DMS79 treated with DMSO at 0.1 percent for 48 hours (cell line): Measurements from ENCODE around the gene DLD.
"Not testable (repeated sequence)": the region's sequence is repeated elsewhere in the genome, so short reads cannot be mapped to it uniquely, and the experiment has no call there.

Experiments used
- DNase-seq: peaks from one replicate; lab custom pipeline; 2025; lab: John Stamatoyannopoulos, UW

The DLD gene

DNA sequence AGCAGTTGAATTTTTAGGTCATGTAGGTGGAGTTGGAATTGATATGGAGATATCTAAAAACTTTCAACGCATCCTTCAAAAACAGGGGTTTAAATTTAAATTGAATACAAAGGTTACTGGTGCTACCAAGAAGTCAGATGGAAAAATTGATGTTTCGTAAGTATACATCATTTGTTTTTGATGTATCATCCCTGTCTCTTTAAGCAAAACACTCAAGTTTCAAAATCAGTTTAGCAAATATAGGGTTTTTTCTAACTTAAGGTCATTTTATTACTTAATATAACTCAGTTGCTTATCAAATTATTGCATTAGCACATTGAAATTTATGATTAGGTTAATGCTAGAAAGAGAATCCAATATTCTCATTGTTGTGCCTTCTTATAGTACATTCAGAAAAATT is 24.6 kb downstream of the DLD start:
- DNase-seq, result no peak

DNA sequence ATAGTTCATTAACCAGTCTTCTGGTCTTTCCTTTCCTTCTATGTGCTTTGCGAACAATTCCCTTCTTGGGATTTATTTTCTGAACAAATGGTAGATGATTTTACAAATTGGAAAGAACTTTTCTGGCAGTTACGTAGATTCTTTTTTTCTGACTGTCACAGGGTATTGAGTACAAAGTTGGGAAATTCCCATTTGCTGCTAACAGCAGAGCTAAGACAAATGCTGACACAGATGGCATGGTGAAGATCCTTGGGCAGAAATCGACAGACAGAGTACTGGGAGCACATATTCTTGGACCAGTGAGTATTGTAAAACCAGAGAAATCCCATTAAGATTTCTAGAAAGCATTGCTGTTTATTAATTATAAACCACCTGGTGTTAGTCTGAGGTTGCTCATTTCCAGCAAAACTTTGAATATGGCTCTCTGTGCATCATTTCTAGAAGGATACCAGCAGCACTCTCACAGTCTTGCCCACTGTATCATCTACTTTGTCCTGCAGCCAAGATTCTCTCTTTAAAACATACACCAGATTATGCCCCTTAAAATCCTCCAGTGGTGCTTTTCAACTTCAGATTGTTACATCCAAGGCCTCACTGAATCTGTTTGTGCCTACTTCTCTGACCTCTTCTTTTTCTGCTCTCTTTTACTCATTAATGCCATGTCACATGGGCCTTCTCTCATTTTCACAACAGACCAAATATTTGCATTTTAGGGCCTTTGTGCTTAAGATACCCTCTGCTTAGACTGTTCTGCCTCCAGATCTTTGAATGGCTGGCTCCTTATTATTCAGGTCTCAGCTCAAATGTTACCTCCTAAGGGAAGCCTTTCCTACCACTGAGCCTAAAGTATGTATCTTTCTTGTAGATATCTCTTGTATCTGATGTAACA is 27.0 kb downstream of the DLD start:
- no peak for DNase-seq

DNA sequence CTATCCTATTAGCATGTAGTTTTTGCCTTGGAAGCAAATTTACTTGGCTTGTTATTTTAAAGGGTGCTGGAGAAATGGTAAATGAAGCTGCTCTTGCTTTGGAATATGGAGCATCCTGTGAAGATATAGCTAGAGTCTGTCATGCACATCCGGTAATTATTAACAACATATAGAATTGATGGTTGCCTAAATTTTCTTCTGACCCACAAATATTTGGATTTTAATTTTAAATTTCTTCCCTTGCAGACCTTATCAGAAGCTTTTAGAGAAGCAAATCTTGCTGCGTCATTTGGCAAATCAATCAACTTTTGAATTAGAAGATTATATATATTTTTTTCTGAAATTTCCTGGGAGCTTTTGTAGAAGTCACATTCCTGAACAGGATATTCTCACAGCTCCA is 28.0 kb downstream of the DLD start:
- no peak for DNase-seq

DNA sequence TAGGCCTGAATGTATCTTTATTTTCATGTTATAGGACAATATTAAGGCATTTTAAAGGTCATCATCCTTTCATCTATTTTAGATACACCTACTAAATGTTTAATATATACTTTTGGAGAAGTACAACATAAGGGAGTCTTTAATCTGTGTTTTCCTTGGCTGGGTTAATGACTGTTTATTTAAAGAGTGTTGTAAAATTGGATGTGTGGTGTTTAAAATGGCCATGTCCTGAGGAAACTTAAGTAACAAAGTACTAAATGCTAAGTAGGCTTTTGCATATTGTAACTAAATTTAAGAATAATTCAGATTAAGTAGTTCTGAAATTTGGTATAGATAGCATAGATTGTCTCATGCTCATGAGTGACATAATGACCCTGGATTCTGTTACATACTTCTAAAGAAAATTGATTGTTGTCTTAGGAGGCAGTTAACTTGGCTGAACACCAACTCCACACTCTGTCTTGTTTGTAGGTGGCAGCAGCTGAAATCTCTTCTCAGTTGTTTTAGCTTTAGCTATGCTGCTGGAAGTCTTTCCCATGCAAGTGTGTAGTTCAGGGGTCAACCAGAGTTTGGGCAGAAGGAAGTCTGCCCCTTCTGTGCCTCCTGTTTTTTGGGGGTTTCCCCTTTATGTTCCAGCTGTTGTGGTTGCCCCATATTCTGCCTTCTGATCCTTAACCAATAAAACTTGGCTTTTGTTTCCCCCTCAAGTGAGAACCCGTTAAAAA is 29.2 kb downstream of the DLD start:
- DNase-seq, result no peak

DNA sequence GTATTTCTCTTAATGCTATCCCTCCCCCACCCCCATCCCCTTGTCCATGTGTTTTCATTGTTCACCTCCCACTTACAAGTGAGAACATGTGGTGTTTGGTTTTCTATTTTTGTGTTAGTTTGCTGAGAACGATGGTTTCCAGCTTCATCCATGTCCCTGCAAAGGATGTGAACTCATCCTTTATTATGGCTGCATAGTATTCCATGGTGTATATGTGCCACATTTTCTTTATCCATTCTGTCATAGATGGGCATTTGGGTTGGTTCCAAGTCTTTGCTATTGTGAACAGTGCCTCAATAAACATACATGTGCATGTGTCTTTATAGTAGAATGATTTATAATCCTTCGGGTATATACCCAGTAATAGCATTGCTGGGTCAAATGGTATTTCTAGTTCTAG is 30.8 kb downstream of the DLD start:
- not testable (repeated sequence) for DNase-seq

DNA sequence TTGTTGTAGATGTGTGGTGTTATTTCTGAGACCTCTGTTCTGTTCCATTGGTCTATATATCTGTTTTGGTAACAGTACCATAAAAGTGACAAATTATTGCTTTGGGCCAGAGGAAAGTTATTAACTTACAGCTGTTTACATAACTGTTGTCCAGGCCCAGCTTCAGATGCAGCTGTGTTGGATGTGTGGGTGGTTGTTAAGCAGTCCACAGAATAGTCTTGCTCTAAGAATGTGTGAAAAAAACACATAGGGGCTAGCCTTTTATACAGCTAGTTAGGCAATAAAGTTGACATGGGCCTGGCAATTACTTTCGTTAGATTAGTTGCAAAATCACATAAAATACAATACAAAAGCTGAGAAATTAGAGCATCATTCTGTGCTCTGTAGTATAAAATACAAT is 31.9 kb downstream of the DLD start:
- no peak for DNase-seq

DNA sequence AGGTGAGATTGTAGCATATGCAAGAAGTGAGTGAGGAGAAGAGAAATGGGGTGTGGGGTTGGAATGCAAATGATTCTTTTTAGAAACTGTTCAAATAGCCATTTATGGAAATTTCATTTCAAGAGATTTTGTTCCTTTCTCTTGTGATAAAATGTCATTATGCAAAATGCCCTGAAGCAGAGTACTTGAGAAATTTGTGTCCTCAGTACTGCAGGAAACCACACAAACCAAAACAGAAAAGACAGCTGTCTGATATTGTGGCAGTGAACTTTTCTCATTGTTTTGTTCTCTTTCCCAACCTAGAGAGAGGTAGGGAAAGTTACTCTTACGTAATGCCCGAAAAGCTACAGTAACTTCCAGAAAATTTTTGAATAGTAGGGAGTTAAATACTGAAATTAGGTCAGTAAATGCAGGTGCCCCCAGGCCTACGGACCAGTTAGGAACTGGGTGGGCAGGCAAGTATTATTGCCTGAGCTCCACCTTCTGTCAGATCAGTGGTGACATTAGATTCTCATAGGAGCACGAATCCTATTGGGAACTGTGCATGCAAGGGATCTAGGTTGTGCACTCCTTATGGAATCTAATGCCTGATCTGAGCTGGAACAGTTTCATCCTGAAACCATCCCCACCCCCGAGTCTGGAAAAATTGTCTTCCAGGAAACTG is 34.0 kb downstream of the DLD start:
- DNase-seq, result no peak

DNA sequence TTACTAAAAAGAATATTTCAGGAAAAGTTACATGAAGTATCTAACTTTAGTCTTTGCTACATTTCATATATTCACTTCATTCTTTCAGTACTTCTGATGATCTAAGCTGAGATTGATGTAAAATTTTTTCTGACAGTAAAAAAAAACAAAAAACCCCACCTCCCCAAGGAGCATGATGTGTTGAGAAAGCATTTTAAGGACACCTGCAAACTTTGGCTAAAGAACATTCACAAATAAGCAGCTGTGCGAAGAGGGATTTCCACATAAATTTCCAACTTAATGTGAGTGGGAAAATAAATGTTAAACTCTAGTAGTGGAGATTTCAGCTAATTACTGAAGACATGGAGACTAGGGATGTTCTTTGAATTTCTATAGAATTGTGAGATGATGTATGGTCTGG is 35.5 kb downstream of the DLD start:
- no peak for DNase-seq

DNA sequence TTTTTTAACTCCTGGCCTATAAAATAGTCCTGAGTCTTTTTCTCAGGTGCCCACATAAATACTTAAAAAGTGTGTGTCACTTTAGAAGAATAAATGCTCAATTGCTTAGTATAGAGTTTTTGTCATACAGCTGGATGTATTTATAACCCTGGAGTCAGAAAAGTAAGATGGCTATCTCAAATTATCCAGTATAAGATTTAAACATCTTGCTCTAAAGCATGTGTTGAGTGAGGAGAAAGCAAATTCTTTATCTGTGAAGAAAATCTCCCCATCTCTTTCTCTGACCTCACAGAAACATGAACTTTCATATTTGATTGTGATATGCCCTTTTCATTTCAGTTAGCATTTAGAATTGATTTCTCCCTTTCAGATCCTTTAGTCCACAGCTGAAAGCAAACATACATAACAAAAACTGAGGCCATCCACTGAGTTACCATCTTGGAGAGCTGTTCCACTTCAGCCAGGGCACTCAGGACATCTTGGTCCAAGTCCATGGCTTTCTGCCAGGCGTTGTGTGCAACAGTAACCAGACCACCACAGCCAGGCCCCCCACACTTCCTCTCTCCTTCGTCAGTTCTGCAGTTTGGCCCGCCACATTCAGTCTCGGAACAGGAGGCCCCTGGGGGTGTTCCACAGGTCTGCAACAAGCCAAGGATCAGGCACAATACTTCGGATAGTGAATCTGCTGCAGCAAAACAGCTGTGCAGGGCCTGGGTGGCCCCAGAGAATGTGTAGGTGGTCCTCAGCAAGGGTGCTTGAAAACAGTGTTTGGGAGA is 40.9 kb downstream of the DLD start:
- no peak for DNase-seq

DNA sequence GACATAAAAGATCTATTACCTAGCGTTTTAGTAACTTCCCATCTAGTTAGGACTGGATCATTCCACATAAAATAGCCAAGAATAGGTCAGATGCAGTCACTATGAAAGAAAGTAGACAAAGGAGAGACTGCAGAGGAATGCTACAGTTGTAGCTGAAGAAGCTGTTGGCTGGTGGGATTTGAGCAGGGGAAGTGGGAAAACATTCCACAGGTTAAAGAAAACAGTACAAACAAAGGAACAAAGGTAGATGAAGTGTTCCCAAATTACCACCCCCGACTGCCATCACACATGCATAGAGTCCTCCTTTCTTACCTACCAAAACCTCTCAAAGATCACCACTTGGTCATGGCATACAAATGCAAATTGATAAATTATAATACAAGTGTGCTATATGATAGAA is 41.8 kb downstream of the DLD start:
- no peak for DNase-seq

DNA sequence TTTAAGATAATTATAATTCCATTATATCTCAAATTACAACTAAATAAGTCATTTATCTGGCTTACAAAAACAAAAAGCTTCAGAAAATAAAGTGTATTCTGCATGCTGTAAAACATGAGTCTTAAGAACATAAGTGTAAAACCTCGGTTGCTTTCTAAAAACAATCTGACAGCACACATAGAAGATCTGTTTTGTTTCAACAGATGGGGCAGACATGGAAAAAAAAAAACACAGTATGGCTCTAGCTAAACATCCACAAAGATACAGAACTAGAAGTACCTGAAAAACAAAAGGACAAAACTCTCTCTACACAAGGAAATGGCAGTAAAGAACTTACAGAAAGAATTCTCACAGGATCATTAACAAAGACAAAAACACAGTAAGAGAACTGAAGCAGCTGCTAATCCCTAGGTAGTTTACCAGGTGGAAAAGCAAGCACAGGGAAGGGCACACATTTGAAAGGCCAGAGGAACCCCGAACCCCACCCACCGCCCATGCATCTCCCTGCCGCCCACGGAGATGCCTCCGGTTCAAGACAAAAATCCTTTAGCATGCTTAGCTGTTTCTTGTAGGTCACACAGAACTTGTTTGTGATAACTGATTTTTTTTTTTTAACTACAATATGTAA is 42.5 kb downstream of the DLD start:
- DNase-seq, result no peak

DNA sequence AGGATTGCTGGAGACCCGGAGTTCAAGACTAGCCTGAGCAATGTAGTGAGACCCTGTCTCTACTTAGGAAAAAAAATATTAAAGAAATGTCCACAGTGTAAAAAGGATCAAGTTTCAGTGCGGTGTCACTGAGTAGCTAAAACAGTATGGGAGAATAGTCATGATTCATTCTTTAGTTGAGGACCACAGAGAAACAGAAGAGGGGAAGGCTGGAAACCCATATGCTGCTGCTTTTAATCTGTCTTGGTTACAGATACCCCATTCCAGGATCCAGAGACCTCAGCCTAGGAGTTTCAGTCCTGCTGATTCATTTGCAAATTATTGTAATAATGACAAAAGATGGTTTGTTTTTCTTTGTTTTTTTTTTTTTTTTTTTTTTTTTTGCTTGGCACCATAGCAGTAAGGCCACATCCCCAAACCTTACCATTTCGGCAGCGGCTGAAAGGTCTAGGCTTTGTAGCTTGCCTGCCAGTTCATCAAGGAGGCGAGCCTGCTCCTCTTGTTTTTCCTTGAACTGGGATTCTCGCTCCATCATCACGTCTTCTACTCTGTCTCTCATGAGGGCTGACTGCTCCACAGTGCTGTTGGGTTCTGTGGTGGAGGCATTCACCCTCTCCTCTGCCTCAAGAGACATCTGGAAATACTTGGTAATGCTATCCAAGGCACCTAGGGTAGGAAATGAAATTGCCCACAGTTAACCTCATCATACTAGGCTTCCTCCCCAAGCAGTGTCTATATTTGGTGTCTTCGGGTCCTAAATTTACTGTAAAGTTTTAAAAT is 44.2 kb downstream of the DLD start:
- no peak for DNase-seq

DNA sequence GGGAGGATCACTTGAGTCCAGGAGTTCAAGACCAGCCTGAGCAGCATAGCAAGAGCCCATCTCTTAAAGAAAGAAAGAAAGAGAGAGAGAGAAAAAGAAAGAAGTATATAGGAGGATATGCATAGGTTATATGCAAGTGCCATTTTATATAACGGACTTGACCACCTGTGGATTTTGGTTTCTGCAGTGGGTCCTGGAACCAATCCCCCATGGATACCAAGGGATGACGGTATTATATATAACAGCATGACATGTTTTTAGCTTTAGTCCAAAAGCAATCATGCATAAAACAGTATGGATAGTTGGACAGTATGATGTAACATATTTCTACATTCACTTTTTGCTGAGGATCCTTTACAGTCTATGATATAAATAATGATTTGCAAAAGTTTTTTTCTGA is 45.3 kb downstream of the DLD start:
- DNase-seq, result no peak

DNA sequence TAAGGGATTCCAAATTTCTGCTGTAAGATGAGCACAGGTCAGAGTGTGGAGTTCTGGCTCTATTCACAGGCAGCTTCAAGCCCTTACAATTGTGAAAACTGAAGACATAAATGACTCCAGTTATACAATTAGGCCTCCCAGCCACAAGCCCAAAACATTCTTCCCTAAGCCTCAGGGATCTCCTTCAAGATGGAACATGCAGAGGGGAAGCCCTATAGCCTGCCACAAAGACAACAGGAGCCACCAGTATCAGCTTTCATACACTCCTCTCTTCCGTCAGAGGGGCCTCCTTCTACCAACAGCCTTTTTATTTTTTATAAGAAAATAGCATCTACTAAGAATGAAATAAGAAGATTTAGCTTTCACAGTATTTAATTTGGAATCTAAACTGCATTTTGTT is 46.5 kb downstream of the DLD start:
- no peak for DNase-seq

DNA sequence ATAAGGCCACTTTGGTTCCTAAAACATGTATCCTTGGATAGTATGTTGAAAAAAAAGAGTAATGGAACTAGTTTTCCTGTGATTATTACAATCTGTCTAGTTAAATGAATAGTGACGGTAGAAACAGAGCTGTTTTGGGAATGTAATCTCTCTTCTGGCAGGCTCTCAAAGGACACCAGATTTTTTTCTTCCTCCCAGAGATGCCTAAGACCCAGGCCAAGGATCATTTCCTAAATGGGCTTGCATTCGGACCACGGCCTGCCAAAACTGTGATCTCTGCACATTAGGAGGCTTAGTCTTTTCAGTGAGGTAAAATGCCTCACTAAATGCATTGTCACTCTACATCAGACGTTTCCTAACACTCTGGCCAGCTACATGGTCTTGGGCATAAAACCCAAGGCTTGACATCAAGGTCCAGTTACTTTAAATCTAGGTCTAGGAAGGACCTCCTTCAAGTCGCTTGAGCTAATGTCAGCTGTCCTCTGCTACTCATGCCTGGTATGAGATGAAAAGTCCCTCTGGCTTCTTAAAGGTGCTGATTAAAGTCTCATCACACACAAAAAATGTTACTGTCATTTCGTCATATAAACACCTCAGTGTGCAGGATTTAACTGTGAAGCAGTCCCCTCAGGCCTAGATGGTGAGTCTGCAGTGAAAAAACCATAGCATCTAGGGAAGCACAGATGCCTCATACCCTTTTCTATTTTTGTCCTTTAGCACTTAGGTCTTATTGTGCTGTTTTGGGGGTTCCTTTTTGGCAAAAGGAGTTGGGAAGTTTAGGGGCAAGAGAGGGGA is 47.7 kb downstream of the DLD start:
- no peak for DNase-seq

DNA sequence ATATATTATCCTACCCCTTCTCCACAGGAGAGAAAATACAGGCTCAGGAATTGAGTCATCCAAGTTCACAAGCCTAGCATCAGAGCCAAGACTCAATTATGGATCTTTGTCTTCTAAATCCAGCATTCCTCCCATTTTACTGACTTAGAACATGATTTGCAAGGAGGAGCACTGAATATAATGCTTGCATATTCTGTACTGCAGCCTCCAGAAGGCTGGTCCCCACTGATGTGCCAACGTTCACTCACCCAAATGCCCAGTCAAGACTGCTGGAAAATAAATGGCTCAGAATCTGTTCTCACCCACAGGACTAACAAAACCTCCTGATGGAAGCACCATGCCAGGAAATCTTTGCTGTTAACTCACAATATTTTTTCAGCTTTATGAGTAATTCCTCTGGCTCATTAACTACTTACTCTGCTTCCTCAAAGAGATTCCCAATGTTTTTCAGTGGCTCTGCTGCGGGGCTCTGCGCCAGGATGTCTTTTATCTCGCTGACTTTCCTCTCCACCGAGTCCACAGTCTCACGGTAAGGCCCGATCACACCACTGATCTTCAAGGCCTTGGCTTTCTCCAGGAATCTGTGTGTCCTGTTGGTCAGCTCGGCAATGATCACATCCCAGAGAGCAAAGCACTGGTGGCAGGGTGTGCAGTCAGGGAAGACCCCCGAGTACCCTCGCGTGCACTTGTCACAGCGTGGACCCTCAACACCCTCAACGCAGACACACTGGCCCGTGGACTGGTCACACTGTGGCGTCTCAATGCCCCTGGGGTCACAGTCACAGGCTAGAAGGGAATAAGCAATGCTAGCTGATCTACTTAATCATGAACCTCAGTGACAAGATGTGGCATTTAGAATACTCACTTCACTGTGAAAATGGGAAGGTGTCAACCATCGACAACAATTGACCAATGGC is 48.8 kb downstream of the DLD start:
- no peak for DNase-seq

DNA sequence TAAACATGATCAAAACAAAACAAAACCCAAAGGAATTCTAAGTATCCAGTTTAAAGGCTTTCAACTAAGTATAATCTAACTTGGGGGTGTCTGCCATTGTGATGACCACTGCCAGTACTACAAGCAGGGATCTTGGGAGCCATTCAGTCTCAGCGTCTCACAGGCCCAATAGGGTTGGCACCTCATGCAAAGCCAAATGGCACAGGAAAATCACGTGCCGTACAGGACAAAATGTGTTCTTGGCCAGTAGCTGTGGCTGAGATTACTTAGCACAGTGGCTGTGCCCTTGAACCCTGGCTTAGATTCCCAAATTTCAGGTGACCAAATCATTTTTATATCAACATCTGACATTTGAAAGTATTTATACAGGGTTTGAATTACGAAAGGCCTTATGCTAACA is 50.0 kb downstream of the DLD start:
- DNase-seq, result no peak

DNA sequence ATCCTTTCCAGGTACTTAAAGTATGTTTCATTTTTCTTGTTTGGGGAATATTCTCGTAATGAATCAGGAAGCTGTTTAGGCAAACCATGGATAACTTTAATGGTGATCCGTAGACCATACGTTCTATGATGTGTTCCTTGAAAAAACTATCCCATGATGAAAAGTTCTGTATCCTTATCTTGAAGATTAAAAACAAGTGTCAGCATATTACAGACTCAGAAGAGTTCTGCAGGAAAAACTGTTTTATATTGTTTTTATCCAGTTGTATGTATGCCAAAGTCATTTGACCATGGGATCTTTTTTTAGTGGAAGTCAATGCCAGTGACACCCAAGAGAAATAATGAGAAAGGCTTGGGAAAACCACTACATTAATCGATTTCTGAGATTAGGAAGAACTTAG is 52.0 kb downstream of the DLD start:
- DNase-seq, result no peak
